Cardiac fibroblast (primary cell): Measurements from ENCODE around the gene SGIP1.

Experiments used
- DNase-seq, 2 donors: peaks; one replicate each; pipeline versions ENCODE4 v3.0.0 to v3.0.0-alpha.2; 2010; ENCODE audit warnings: low read depth in 2 of 2
- H3K4me3 ChIP-seq, 2 donors: replicated peaks in 1 of 2; 1 replicate in 1 of 2; 2 replicates in 1 of 2; pipeline ENCODE4 v1.5.1; 2011; ENCODE audit warnings: low read depth in 2 of 2, low read length in 2 of 2, mild to moderate bottlenecking in 2 of 2, moderate library complexity in 1 of 2
- CTCF ChIP-seq: IDR thresholded peaks from one replicate; pipeline ENCODE4 v1.5.1; 2011; ENCODE audit warnings: low read depth, mild to moderate bottlenecking, low read length, inconsistent platforms

Gene SGIP1

GRCh38 chr1:66549017-66549416, 15.1 kb downstream of the SGIP1 start:
- TF ChIP-seq CTCF: no peak
- H3K4me3 ChIP-seq: no peak overlapping the region
- DNase-seq: no peak

GRCh38 chr1:66550243-66550642, 16.3 kb downstream of the SGIP1 start:
- TF ChIP-seq CTCF: no peak
- no peak overlapping the region for H3K4me3 ChIP-seq
- DNase-seq: no peak

GRCh38 chr1:66552287-66552686, 18.3 kb downstream of the SGIP1 start:
- no peak for DNase-seq
- no peak for TF ChIP-seq CTCF

GRCh38 chr1:66552829-66553228, 18.9 kb downstream of the SGIP1 start:
- TF ChIP-seq CTCF: no peak

More at GRCh38 chr1:66552287-66552686, 18.3 kb downstream of the SGIP1 start:
- H3K4me3 ChIP-seq: no peak overlapping the region

GRCh38 chr1:66553846-66554245, 19.9 kb downstream of the SGIP1 start:
- peak in 1 of 2 donors; percentile 61 for DNase-seq
- no peak overlapping the region for H3K4me3 ChIP-seq
- no peak for TF ChIP-seq CTCF

More at GRCh38 chr1:66552829-66553228, 18.9 kb downstream of the SGIP1 start:
- H3K4me3 ChIP-seq: no peak overlapping the region
- DNase-seq: peak; percentile 43 to 72

GRCh38 chr1:66556161-66556611, 22.2 kb downstream of the SGIP1 start:
- no peak for TF ChIP-seq CTCF
- DNase-seq: no peak
- no peak overlapping the region for H3K4me3 ChIP-seq

- DNase-seq: no peak
- no peak for TF ChIP-seq CTCF
- no peak overlapping the region for H3K4me3 ChIP-seq
These were observed 23.2 kb downstream of the SGIP1 start for GRCh38 chr1:66557157-66557556.
